HCT116 (cell line): Measurements from ENCODE around the gene PRLH. TPM values are rescaled to one million over a fixed set of nuclear protein-coding genes. Genes with fewer than 3 reads are reported as not detected.

Source experiments
- ATAC-seq: fragments of 200-7000 bp; cut with Tn5 transposase; 2 replicates; pipeline ENCODE4 v1.9.1; 2020; ENCODE audit warnings: mild to moderate bottlenecking, moderate library complexity
- BruUV-seq: library from RNA; stranded (reverse); fragments of 400-500 nt; replicated peaks from 2 replicates; lab custom pipeline; 2021; lab: Mats Ljungman, UMichigan
- CTCF ChIA-PET: fragments of 300-600 bp; sonication (Branson Sonifier 250); formaldehyde crosslinking; loops from one replicate; lab custom pipeline; 2021; ENCODE audit warnings: antibody characterized with exemption; lab: Charles Lee
- POLR2A ChIA-PET: fragments of 300-600, 350-600 bp; sonication (Branson Sonifier 250); formaldehyde crosslinking; loops from one replicate; lab custom pipeline; 2021; ENCODE audit warnings: antibody characterized with exemption; lab: Charles Lee
- RAD21 ChIA-PET, 2 experiments: fragments of 300-600 bp; sonication (Branson Sonifier 250); formaldehyde crosslinking; loops; one replicate each; lab custom pipeline; 2023; ENCODE audit warnings: low total read pairs in 2 of 2; ENCODE audit not compliant: uncharacterized antibody in 2 of 2, unreplicated experiment in 2 of 2, low non-redundant PET in 1 of 2; lab: Charles Lee
- DNase-seq: peaks from one replicate; pipeline ENCODE4 v3.0.0-alpha.2; 2010; ENCODE audit warnings: low read depth, low spot score
- H2AFZ ChIP-seq: fragments of 200-600 bp; shearing (Covaris generic), sonication (generic); 2 replicates; pipeline ENCODE4 v1.6.1; 2017; ENCODE audit warnings: low read depth, mixed run types, mixed read lengths, antibody characterized with exemption, low read length; ENCODE audit not compliant: poor library complexity, severe bottlenecking
- H3K27ac ChIP-seq: 2 replicates; pipeline ENCODE4 v1.5.1; 2012; ENCODE audit warnings: low read depth, low read length
- H3K27me3 ChIP-seq: fragments of 200-600 bp; sonication (generic); 2 replicates; pipeline ENCODE4 v1.6.1; 2016; ENCODE audit warnings: mixed run types, low read length, mixed read lengths; ENCODE audit not compliant: insufficient read depth
- H3K36me3 ChIP-seq, 2 experiments: fragments of 200-500 bp in 1 of 2; fragments of 200-600 bp in 1 of 2; sonication (Bioruptor generic) in 1 of 2; sonication (generic) in 1 of 2; 2 replicates each; pipeline versions ENCODE4 v1.5.1 to v1.6.1; 2014 to 2016; ENCODE audit warnings: low read length in 2 of 2, inconsistent platforms in 1 of 2, mixed read lengths in 1 of 2, mixed run types in 1 of 2; ENCODE audit not compliant: insufficient read depth in 2 of 2, control insufficient read depth in 1 of 2
- H3K4me1 ChIP-seq, 2 experiments: fragments of 200-600 bp in 1 of 2; sonication (generic) in 1 of 2; 2 replicates each; pipeline versions ENCODE4 v1.5.1 to v1.6.1; 2012 to 2017; ENCODE audit warnings: low read length in 2 of 2, inconsistent platforms in 1 of 2, mild to moderate bottlenecking in 1 of 2, mixed read lengths in 1 of 2, mixed run types in 1 of 2, moderate library complexity in 1 of 2; ENCODE audit not compliant: insufficient read depth in 2 of 2, control insufficient read depth in 1 of 2
- H3K4me2 ChIP-seq: fragments of 200-600 bp; sonication (generic); 2 replicates; pipeline ENCODE4 v1.6.1; 2017; ENCODE audit warnings: mixed run types, low read length, mixed read lengths
- H3K4me3 ChIP-seq, 2 experiments: fragments of 200-600 bp in 1 of 2; sonication (generic) in 1 of 2; replicated peaks in 1 of 2; 2 replicates each; pipeline ENCODE4 v1.5.1; 2011 to 2016; ENCODE audit warnings: low read length in 2 of 2, control low read depth in 1 of 2, low read depth in 1 of 2, mild to moderate bottlenecking in 1 of 2, mixed read lengths in 1 of 2, mixed run types in 1 of 2
- H3K79me2 ChIP-seq: fragments of 200-600 bp; sonication (generic); 2 replicates; pipeline ENCODE4 v1.6.1; 2017; ENCODE audit warnings: mild to moderate bottlenecking, mixed run types, low read length, moderate library complexity, mixed read lengths; ENCODE audit not compliant: insufficient read depth
- H3K9ac ChIP-seq: fragments of 200-600 bp; sonication (generic); 2 replicates; pipeline ENCODE4 v1.6.1; 2016; ENCODE audit warnings: low read length, mixed read lengths
- H3K9me2 ChIP-seq: fragments of 200-600 bp; sonication (generic), shearing (Covaris generic); 2 replicates; pipeline ENCODE4 v1.6.1; 2017; ENCODE audit warnings: mixed run types, mild to moderate bottlenecking, moderate library complexity; ENCODE audit not compliant: insufficient read depth
- H3K9me3 ChIP-seq, 2 experiments: fragments of 200-500 bp in 1 of 2; fragments of 200-600 bp in 1 of 2; sonication (Bioruptor generic) in 1 of 2; sonication (generic) in 1 of 2; 2 replicates each; pipeline ENCODE4 v1.6.1; 2014 to 2017; ENCODE audit warnings: low read length in 2 of 2, mixed read lengths in 2 of 2, inconsistent platforms in 1 of 2, low read depth in 1 of 2, mild to moderate bottlenecking in 1 of 2, mixed run types in 1 of 2, moderate library complexity in 1 of 2; ENCODE audit not compliant: control insufficient read depth in 1 of 2, insufficient read depth in 1 of 2
- H4K20me1 ChIP-seq: fragments of 200-600 bp; sonication (generic), shearing (Covaris generic); 2 replicates; pipeline ENCODE4 v1.6.1; 2017; ENCODE audit warnings: mixed run types, mild to moderate bottlenecking, moderate library complexity; ENCODE audit not compliant: insufficient read depth
- CBX3 ChIP-seq: IDR thresholded peaks from 2 replicates; pipeline ENCODE4 v1.6.1; 2012; ENCODE audit warnings: low read depth
- CEBPB ChIP-seq: IDR thresholded peaks from 2 replicates; pipeline ENCODE4 v1.6.1; 2012; ENCODE audit warnings: low read depth
- EGR1 ChIP-seq: IDR thresholded peaks from 2 replicates; pipeline ENCODE4 v1.6.1; 2012; ENCODE audit warnings: low read depth
- ELF1 ChIP-seq: IDR thresholded peaks from 2 replicates; pipeline ENCODE4 v1.6.1; 2012; ENCODE audit warnings: low read depth, borderline replicate concordance
- FOSL1 ChIP-seq: IDR thresholded peaks from 2 replicates; pipeline ENCODE4 v1.6.1; 2012; ENCODE audit warnings: low read depth
- POLR2A ChIP-seq: IDR thresholded peaks from 2 replicates; pipeline ENCODE4 v1.7.0; 2011; ENCODE audit warnings: borderline replicate concordance; ENCODE audit not compliant: insufficient read depth, insufficient read length; ENCODE audit errors: extremely low read depth
- RAD21 ChIP-seq: IDR thresholded peaks from 2 replicates; pipeline ENCODE4 v1.6.1; 2012; ENCODE audit warnings: low read depth, mild to moderate bottlenecking
- SIN3A ChIP-seq: IDR thresholded peaks from 2 replicates; pipeline ENCODE4 v1.6.1; 2012; ENCODE audit warnings: low read depth
- SP1 ChIP-seq: IDR thresholded peaks from 2 replicates; pipeline ENCODE4 v1.6.1; 2012; ENCODE audit warnings: low read depth
- SRF ChIP-seq: IDR thresholded peaks from 2 replicates; pipeline ENCODE4 v1.6.1; 2012; ENCODE audit warnings: low read depth
- TCF7L2 ChIP-seq: IDR thresholded peaks from 2 replicates; pipeline ENCODE4 v1.7.0; 2011; ENCODE audit warnings: borderline replicate concordance, inconsistent platforms; ENCODE audit not compliant: insufficient read depth, insufficient read length; ENCODE audit errors: extremely low read depth
- ZFX ChIP-seq: fragments of 450-650 bp; IDR thresholded peaks from 2 replicates; pipeline ENCODE4 v1.6.1; 2017
- intact Hi-C: fragments of 100-400 bp; cut with micrococcal nuclease; formaldehyde crosslinking; loops from 2 replicates; pipeline ENCODE4 v1.10.0; 2022
- total RNA-seq: library from RNA; stranded (reverse); gene quantifications from one replicate; pipeline ENCODE4 v1.2.1, GENCODE V29; 2021; ENCODE audit not compliant: unreplicated experiment
- TF ChIP-seq, protein P1 (sequence below): IDR thresholded peaks from 2 replicates; pipeline ENCODE4 v1.6.1; 2012
- TF ChIP-seq, protein P2 (sequence below): IDR thresholded peaks from 2 replicates; pipeline ENCODE4 v1.6.1; 2012
- TF ChIP-seq, protein P3 (sequence below): IDR thresholded peaks from 2 replicates; pipeline ENCODE4 v1.6.1; 2012; ENCODE audit warnings: low read depth

Gene PRLH
- total RNA-seq, 1 experiment from 2014 or later: not detected

- TF ChIP-seq, protein P1, sequence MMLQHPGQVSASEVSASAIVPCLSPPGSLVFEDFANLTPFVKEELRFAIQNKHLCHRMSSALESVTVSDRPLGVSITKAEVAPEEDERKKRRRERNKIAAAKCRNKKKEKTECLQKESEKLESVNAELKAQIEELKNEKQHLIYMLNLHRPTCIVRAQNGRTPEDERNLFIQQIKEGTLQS: no peak
- TF ChIP-seq CEBPB: no peak
- no peak for TF ChIP-seq CBX3
- TF ChIP-seq SIN3A: no peak
- TF ChIP-seq ELF1: no peak
Observed at GRCh38 chr2:237603049-237603717, 36.8 kb downstream of the PRLH start (continued).

GRCh38 chr2:237603718-237604362 is 37.5 kb downstream of the PRLH start:
- Histone ChIP-seq H4K20me1 (no peaks in the 10 kb centered on the region), H3K27me3 (no peaks in the 10 kb centered on the region), H3K4me2 (no peak overlapping the region), H3K27ac (no peak overlapping the region), H3K9me3 (no peaks in the 10 kb centered on the region), H3K79me2 (no peaks in the 10 kb centered on the region), H3K36me3 (no peaks in the 10 kb centered on the region), H2AFZ (no peak overlapping the region), H3K9ac (no peak overlapping the region), H3K9me2 (no peaks in the 10 kb centered on the region), H3K4me1 (no peaks in the 10 kb centered on the region), H3K4me3 (no peak overlapping the region)
- intact Hi-C loops: no loop called here
- CTCF ChIA-PET: interaction anchor here (0.8 kb wide), 1 partner anchor 32 kb away, joined by 5 read pairs; no protein-coding TSS in a partner anchor
- DNase-seq (no peak), ATAC-seq (no peak)
- RAD21 ChIA-PET: no interaction called here
- POLR2A ChIA-PET: no interaction called here
- TF ChIP-seq RAD21: no peak
- TF ChIP-seq, protein P2, sequence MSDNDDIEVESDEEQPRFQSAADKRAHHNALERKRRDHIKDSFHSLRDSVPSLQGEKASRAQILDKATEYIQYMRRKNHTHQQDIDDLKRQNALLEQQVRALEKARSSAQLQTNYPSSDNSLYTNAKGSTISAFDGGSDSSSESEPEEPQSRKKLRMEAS: no peak
- TF ChIP-seq, protein P1: no peak
- TF ChIP-seq, protein P3, sequence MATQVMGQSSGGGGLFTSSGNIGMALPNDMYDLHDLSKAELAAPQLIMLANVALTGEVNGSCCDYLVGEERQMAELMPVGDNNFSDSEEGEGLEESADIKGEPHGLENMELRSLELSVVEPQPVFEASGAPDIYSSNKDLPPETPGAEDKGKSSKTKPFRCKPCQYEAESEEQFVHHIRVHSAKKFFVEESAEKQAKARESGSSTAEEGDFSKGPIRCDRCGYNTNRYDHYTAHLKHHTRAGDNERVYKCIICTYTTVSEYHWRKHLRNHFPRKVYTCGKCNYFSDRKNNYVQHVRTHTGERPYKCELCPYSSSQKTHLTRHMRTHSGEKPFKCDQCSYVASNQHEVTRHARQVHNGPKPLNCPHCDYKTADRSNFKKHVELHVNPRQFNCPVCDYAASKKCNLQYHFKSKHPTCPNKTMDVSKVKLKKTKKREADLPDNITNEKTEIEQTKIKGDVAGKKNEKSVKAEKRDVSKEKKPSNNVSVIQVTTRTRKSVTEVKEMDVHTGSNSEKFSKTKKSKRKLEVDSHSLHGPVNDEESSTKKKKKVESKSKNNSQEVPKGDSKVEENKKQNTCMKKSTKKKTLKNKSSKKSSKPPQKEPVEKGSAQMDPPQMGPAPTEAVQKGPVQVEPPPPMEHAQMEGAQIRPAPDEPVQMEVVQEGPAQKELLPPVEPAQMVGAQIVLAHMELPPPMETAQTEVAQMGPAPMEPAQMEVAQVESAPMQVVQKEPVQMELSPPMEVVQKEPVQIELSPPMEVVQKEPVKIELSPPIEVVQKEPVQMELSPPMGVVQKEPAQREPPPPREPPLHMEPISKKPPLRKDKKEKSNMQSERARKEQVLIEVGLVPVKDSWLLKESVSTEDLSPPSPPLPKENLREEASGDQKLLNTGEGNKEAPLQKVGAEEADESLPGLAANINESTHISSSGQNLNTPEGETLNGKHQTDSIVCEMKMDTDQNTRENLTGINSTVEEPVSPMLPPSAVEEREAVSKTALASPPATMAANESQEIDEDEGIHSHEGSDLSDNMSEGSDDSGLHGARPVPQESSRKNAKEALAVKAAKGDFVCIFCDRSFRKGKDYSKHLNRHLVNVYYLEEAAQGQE: no peak
- no peak for TF ChIP-seq SRF
- no peak for TF ChIP-seq ZFX
- TF ChIP-seq CBX3: no peak
- TF ChIP-seq SIN3A: no peak
- no peak for TF ChIP-seq FOSL1
- TF ChIP-seq POLR2A: no peak
- no peak for TF ChIP-seq TCF7L2
- no peak for TF ChIP-seq SP1
- TF ChIP-seq CEBPB: no peak
- no peak for TF ChIP-seq EGR1
- no TSS peak for BruUV-seq
